Measurements from ENCODE around the gene MYH14.

MYH14 gene

DNA sequence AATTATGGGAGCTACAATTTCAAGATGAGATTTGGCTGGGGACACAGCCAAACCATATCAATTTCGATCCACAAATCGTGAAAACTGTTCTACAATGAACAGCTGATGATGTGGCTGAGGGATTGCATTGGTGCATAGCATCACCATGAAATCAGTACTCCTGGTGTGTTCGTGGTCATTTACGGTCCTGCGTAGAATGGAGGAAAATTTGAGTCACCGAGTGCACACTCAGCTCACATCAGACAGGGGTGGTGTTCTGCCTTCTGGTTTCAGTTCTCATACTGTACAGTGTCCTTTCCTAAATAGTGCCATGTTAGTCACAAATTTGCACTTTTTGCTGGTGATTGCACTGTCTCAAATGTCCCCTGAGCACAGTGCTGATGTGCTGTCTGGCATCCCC, 39.2 kb downstream of the MYH14 start:
- H3K4me3 Mint-ChIP-seq, result no peak overlapping the region
- H3K27ac Mint-ChIP-seq, result no peak overlapping the region
- H3K36me3 Mint-ChIP-seq (ENCODE audit: insufficient read depth), result no peaks in the 10 kb centered on the region
- ATAC-seq (replicated peaks), result no peak
- DNase-seq, result no peak
- no peaks in the 10 kb centered on the region for H3K4me1 Mint-ChIP-seq (ENCODE audit: low read depth in 2 of 2)
- peaks cover 26 to 67% of the 10 kb centered on the region in 2 donors for H3K27me3 Mint-ChIP-seq
- no peaks in the 10 kb centered on the region for H3K9me3 Mint-ChIP-seq

DNA sequence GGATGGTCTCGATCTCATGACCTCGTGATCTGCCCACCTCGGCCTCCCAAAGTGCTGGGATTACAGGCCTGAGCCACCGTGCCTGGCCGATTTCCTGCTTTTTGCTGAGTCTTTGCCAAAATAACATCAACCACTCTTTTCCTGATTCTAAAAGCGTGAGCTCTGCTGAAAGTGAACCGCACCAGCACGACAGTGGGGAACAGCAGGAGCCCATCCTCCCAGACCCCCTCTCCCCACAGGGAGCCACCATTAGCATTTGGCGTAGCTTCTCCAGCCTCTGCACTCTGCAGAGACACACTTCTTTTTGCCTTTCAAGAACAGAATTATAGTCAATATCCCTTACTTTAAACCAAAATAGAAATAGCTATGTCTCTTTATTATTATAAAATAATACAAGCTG, 41.3 kb downstream of the MYH14 start:
- ATAC-seq (replicated peaks), result no peak
- peaks cover 21 to 68% of the 10 kb centered on the region in 2 donors for H3K27me3 Mint-ChIP-seq
- no peaks in the 10 kb centered on the region for H3K36me3 Mint-ChIP-seq (ENCODE audit: insufficient read depth)
- no peak for DNase-seq
- H3K4me3 Mint-ChIP-seq, result no peak overlapping the region
- no peaks in the 10 kb centered on the region for H3K4me1 Mint-ChIP-seq (ENCODE audit: low read depth in 2 of 2)
- no peak overlapping the region for H3K27ac Mint-ChIP-seq
- H3K9me3 Mint-ChIP-seq, result no peaks in the 10 kb centered on the region

DNA sequence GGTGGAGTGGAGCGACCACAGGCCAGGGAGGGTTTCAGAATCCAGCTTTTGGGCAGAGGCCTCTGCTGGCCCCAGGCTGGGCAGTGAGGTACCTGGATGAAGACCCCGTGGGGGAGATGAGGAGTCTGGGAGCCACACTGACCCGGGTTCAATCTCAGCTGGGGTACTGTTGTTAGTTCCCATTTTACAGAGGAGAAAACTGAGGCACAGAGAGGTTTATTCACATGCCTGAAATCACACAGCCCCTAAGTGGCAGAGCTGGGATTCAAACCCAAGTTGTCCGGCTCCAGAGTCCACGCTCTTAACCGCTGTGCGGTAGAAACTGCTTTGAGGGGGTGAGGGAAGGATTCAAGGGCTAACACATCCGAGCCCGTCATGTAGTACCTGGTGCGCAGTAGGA, 45.0 kb downstream of the MYH14 start:
- no peak overlapping the region for H3K27ac Mint-ChIP-seq
- no peak for ATAC-seq (replicated peaks)

DNA sequence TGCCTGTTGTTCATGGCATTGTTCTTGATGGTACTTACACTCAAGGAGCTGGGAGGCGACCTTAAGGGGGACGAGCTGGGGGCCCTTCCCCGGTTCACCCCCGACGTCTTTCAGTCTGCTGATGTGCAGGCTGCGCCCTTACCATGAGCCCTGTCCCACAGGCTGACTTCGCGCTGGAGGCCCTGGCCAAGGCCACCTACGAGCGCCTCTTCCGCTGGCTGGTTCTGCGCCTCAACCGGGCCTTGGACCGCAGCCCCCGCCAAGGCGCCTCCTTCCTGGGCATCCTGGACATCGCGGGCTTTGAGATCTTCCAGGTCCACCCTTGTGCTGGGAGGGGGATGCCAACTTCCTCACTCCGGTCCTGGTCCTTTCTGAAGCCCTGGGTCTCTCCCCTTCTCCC, 45.4 kb downstream of the MYH14 start:
- peaks cover 28 to 66% of the 10 kb centered on the region in 2 donors for H3K27me3 Mint-ChIP-seq
- no peak overlapping the region for H3K27ac Mint-ChIP-seq
- no peak for ATAC-seq (replicated peaks)
- H3K4me3 Mint-ChIP-seq, result no peak overlapping the region
- no peaks in the 10 kb centered on the region for H3K4me1 Mint-ChIP-seq (ENCODE audit: low read depth in 2 of 2)
- no peaks in the 10 kb centered on the region for H3K9me3 Mint-ChIP-seq
- DNase-seq, result no peak
- H3K36me3 Mint-ChIP-seq (ENCODE audit: insufficient read depth), result no peaks in the 10 kb centered on the region

More for the DNA sequence above, 45.0 kb downstream of the MYH14 start:
- Mint-ChIP-seq H3K4me1 (ENCODE audit: low read depth in 2 of 2) (no peaks in the 10 kb centered on the region), H3K4me3 (no peak overlapping the region), H3K9me3 (no peaks in the 10 kb centered on the region), H3K36me3 (ENCODE audit: insufficient read depth) (no peaks in the 10 kb centered on the region), H3K27me3 (peaks cover 28 to 66% of the 10 kb centered on the region in 2 donors)
- no peak for DNase-seq

DNA sequence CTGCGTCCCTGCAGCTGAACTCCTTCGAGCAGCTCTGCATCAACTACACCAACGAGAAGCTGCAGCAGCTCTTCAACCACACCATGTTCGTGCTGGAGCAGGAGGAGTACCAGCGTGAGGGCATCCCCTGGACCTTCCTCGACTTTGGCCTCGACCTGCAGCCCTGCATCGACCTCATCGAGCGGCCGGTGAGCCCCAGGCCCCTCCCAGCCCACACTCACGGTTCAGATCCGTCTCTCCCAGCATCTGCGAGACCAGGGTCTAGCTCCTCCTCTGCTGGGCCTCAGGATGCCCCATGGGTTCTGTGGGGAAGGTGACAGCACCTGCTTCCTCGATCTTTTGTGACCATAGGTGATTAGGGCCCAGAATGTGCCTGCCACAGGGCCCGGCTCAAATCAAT, 46.2 kb downstream of the MYH14 start:
- H3K36me3 Mint-ChIP-seq (ENCODE audit: insufficient read depth), result no peaks in the 10 kb centered on the region
- H3K4me1 Mint-ChIP-seq (ENCODE audit: low read depth in 2 of 2), result no peaks in the 10 kb centered on the region

DNA sequence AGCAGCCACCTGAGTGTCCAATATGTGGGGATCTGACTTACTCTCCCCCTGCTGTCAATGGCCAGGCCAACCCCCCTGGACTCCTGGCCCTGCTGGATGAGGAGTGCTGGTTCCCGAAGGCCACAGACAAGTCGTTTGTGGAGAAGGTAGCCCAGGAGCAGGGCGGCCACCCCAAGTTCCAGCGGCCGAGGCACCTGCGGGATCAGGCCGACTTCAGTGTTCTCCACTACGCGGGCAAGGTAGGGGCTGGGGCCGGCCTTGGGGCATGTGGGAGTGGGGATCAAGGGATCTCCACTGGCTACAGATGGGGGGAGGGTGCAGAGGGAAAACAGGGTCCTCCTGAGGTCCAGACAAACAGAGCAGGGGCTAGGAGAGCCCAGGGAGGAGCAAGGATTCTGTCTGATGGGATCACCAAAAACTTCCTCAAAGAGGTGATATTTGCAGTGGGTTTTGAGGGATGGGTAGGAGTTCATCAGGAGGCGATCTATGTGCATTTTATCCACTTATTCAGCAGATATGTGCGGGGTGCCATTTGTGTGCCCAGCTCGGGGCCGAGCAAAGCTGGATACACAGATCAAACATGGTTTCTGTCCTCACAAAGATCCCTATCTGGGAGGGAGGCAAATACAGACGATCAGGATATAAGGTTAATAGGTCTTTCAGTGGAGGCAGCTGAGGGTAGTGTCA, 47.2 kb downstream of the MYH14 start:
- DNase-seq (no peak), ATAC-seq (replicated peaks) (no peak)
- Mint-ChIP-seq H3K36me3 (ENCODE audit: insufficient read depth) (no peaks in the 10 kb centered on the region), H3K4me3 (no peak overlapping the region), H3K27ac (no peak overlapping the region), H3K27me3 (peaks cover 28 to 66% of the 10 kb centered on the region in 2 donors), H3K4me1 (ENCODE audit: low read depth in 2 of 2) (no peaks in the 10 kb centered on the region), H3K9me3 (no peaks in the 10 kb centered on the region)

More for the DNA sequence above, 46.2 kb downstream of the MYH14 start:
- DNase-seq (no peak), ATAC-seq (replicated peaks) (no peak)
- Mint-ChIP-seq H3K27ac (no peak overlapping the region), H3K4me3 (no peak overlapping the region), H3K27me3 (peaks cover 22 to 65% of the 10 kb centered on the region in 2 donors), H3K9me3 (no peaks in the 10 kb centered on the region)

DNA sequence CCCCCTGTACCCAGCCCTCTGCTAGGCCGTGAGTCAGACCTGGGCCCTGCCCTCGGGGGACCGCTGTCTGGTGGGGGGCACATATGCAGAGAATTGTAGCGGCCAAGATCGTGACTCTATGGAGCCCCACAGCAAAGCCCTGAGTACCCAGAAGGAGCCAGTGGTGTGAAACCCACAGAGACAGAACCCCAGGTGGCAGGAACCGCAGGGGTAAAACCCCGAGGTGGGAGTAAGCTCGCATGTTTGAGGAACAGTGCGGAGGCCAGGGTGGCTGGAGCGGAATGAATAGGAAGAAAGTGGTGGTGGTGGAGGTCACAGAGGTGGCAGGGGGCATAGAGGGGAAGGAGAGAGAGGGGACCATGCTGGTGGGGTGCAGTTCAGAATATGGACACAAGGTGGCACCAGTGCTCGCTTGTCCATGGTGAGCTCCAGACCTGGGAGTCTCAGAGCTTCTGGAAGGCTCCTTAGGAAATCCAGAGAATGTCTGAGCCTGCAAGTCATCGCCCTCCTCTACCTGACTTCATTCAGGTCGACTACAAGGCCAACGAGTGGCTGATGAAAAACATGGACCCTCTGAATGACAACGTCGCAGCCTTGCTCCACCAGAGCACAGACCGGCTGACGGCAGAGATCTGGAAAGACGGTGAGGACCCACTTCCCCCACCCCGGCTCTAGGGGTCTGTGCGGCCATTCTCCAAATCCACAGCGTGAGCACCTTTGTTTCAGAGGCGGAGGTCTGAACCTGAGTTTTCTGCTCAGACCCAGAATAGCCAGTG, 48.9 kb downstream of the MYH14 start:
- no peak overlapping the region for H3K27ac Mint-ChIP-seq
- H3K9me3 Mint-ChIP-seq, result no peaks in the 10 kb centered on the region
- H3K27me3 Mint-ChIP-seq, result peaks cover 31 to 54% of the 10 kb centered on the region in 2 donors
- ATAC-seq (replicated peaks) (no peak), DNase-seq (peak in 2 of 3 experiments; percentile 5 to 6)
- no peak overlapping the region for H3K4me3 Mint-ChIP-seq
- no peaks in the 10 kb centered on the region for H3K36me3 Mint-ChIP-seq (ENCODE audit: insufficient read depth)
- H3K4me1 Mint-ChIP-seq (ENCODE audit: low read depth in 2 of 2), result no peaks in the 10 kb centered on the region

DNA sequence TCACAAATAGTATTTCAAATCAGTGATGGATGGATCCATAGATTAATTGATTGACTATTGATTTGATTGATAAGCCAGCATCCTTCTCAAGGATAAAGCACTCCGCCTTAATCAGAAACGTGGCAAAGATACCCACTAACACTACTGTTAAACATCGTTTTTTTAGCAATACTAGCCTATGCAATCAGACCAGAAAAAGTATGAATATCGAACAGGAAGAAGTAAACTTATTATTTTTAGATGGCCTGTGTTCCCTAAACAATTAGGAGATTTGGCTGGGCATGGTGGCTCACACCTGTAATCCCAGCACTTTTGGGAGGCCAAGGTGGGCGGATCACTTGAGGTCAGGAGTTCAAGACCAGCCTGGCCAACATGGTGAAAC, 49.5 kb downstream of the MYH14 start:
- ATAC-seq (replicated peaks), result no peak
- Mint-ChIP-seq H3K9me3 (no peaks in the 10 kb centered on the region), H3K27me3 (peaks cover 35 to 55% of the 10 kb centered on the region in 2 donors), H3K4me3 (no peak overlapping the region), H3K27ac (no peak overlapping the region), H3K36me3 (ENCODE audit: insufficient read depth) (no peaks in the 10 kb centered on the region), H3K4me1 (ENCODE audit: low read depth in 2 of 2) (no peaks in the 10 kb centered on the region)
- no peak for DNase-seq

DNA sequence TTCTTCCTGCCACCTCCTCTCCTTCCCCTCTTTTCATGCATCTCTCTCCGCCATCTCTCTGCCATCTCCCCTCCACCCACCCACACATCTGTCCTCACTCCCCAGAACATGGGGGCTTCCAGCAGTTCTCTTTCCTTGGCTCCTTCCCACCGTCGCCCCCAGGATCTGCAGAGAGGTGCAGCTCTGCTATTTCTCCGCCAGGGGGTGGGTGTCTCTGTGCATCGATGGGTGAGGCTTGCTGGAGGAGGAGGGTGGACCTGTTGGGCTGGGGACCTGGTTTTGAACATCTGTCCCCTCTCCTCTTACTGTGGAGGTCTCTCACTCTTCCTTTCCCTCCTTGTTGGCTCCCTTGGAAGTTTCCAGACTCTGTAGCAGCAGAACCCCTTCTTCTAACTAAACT, 51.7 kb downstream of the MYH14 start:
- no peak overlapping the region for H3K4me3 Mint-ChIP-seq
- peaks cover 29 to 33% of the 10 kb centered on the region in 2 donors for H3K27me3 Mint-ChIP-seq
- no peaks in the 10 kb centered on the region for H3K9me3 Mint-ChIP-seq
- ATAC-seq (replicated peaks), result no peak
- no peaks in the 10 kb centered on the region for H3K36me3 Mint-ChIP-seq (ENCODE audit: insufficient read depth)
- no peak for DNase-seq
- H3K4me1 Mint-ChIP-seq (ENCODE audit: low read depth in 2 of 2), result no peaks in the 10 kb centered on the region
- H3K27ac Mint-ChIP-seq, result no peak overlapping the region

DNA sequence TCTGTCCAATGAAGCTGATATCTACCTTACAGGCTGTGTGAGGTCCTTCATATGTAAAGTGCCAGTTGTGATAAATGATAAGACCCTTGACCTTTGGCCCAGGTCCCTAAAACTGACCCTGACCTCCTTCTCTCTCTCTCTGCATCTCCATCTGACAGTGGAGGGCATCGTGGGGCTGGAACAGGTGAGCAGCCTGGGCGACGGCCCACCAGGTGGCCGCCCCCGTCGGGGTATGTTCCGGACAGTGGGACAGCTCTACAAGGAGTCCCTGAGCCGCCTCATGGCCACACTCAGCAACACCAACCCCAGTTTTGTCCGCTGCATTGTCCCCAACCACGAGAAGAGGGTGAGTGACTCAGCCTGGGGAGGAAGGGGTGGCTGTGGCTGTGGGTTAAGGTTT, 53.7 kb downstream of the MYH14 start:
- H3K27me3 Mint-ChIP-seq, result peaks cover 23 to 32% of the 10 kb centered on the region in 2 donors
- H3K4me3 Mint-ChIP-seq, result no peak overlapping the region
- no peaks in the 10 kb centered on the region for H3K9me3 Mint-ChIP-seq
- ATAC-seq (replicated peaks), result no peak
- no peak for DNase-seq
- H3K4me1 Mint-ChIP-seq (ENCODE audit: low read depth in 2 of 2), result no peaks in the 10 kb centered on the region
- no peak overlapping the region for H3K27ac Mint-ChIP-seq
- H3K36me3 Mint-ChIP-seq (ENCODE audit: insufficient read depth), result no peaks in the 10 kb centered on the region

DNA sequence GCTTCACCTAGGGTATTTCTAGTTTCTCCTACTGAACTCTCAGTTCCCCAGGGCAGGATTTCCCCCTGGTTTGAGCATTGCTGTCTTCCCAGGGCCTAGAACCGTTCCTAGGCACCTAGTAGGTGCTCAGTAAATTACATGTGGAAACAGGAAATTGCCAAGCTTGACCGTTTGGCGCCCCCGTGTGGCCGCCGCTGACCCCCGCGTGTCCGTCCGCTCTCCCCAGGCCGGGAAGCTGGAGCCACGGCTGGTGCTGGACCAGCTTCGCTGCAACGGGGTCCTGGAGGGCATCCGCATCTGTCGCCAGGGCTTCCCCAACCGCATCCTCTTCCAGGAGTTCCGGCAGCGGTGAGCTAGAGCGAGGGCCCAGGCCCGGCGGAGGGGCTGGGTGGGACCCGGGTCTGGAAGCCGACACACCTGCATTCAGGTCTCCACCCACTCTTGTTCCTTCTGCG, 55.5 kb downstream of the MYH14 start:
- H3K4me3 Mint-ChIP-seq, result no peak overlapping the region
- no peak overlapping the region for H3K27ac Mint-ChIP-seq
- no peak for DNase-seq

DNA sequence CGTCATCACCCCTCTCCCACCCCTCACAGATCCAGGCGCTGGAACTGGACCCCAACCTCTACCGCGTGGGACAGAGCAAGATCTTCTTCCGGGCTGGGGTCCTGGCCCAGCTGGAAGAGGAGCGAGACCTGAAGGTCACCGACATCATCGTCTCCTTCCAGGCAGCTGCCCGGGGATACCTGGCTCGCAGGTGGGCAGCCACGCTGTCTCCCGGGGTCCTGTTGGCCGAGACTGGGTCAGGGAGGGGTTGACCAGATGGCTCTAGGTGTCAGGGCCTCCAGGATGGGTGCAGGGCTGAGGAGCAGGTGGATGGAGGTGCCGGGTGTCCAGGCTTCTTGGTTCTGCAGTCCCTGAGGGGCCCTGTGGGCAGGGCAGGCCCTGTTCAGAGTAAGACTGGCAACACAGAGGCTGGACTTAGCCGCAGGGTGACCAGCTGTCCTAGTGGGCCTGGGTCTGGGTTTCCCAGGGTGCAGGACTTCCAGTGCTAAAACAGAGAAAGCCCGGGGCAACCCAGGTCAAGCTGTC, 58.1 kb downstream of the MYH14 start:
- Mint-ChIP-seq H3K4me3 (no peak overlapping the region), H3K36me3 (ENCODE audit: insufficient read depth) (no peaks in the 10 kb centered on the region), H3K4me1 (ENCODE audit: low read depth in 2 of 2) (no peaks in the 10 kb centered on the region), H3K27me3 (peaks cover 20 to 31% of the 10 kb centered on the region in 2 donors), H3K27ac (no peak overlapping the region), H3K9me3 (no peaks in the 10 kb centered on the region)
- ATAC-seq (replicated peaks) (no peak), DNase-seq (no peak)

More for the DNA sequence above, 55.5 kb downstream of the MYH14 start:
- H3K36me3 Mint-ChIP-seq (ENCODE audit: insufficient read depth), result no peaks in the 10 kb centered on the region
- H3K4me1 Mint-ChIP-seq (ENCODE audit: low read depth in 2 of 2), result no peaks in the 10 kb centered on the region
- peaks cover 23 to 41% of the 10 kb centered on the region in 2 donors for H3K27me3 Mint-ChIP-seq
- no peak for ATAC-seq (replicated peaks)
- no peaks in the 10 kb centered on the region for H3K9me3 Mint-ChIP-seq

DNA sequence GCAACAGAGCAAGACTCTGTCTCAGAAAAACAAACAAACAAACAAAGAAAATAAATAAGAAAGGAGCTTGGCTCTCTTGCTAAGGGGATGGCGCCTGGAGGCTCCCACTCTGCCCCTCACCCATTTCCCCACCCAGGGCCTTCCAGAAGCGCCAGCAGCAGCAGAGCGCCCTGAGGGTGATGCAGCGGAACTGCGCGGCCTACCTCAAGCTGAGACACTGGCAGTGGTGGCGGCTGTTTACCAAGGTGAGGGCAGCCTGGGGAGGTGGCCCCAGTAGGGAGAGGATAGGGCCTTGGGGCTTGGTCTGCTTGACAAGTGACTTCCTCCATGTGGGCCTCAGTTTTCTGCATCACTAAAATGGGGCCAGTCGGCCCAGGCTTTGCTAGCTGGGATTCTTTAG, 59.8 kb downstream of the MYH14 start:
- no peaks in the 10 kb centered on the region for H3K4me1 Mint-ChIP-seq (ENCODE audit: low read depth in 2 of 2)
- ATAC-seq (replicated peaks) (no peak), DNase-seq (no peak)
- H3K36me3 Mint-ChIP-seq (ENCODE audit: insufficient read depth), result no peaks in the 10 kb centered on the region
- H3K27me3 Mint-ChIP-seq, result peaks cover 20 to 37% of the 10 kb centered on the region in 2 donors
- no peak overlapping the region for H3K27ac Mint-ChIP-seq
- H3K4me3 Mint-ChIP-seq, result no peak overlapping the region
- peaks cover 0 to 3% of the 10 kb centered on the region in 2 donors for H3K9me3 Mint-ChIP-seq
